ENCODE measurements around the gene ST6GALNAC3. TPM values are rescaled to one million over a fixed set of nuclear protein-coding genes. Genes with fewer than 3 reads are reported as not detected.

Gene ST6GALNAC3
- total RNA-seq, 1 donor from 2014 or later: 62.3 TPM

DNA sequence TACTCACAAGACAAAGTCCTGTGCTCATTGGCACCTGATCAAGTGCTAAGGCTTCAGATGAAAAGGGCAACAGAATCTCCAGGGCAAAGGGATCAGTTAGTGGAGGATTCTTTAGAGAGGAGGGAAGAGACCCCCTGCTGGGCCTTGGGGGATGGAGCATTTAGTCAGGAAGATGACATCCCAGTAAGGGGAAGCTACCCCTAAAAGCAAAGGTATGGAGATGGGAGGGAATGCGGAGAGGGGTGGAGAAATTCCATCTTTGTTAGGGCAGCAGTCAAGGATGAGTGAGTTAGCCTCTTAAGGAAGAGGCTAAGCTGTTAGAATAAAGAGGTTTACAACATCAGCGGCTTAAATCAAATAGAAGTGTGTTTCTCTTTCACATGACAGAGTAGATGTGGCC is 67.4 kb downstream of the ST6GALNAC3 start:
- no peaks in the 10 kb centered on the region for H3K36me3 Mint-ChIP-seq
- no peak for DNase-seq (ENCODE audit: low spot score in 2 of 2, unreplicated experiment in 2 of 2)
- H3K27ac Mint-ChIP-seq: no peak overlapping the region
- TF ChIP-seq, protein P1, sequence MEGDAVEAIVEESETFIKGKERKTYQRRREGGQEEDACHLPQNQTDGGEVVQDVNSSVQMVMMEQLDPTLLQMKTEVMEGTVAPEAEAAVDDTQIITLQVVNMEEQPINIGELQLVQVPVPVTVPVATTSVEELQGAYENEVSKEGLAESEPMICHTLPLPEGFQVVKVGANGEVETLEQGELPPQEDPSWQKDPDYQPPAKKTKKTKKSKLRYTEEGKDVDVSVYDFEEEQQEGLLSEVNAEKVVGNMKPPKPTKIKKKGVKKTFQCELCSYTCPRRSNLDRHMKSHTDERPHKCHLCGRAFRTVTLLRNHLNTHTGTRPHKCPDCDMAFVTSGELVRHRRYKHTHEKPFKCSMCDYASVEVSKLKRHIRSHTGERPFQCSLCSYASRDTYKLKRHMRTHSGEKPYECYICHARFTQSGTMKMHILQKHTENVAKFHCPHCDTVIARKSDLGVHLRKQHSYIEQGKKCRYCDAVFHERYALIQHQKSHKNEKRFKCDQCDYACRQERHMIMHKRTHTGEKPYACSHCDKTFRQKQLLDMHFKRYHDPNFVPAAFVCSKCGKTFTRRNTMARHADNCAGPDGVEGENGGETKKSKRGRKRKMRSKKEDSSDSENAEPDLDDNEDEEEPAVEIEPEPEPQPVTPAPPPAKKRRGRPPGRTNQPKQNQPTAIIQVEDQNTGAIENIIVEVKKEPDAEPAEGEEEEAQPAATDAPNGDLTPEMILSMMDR (IDR thresholded peaks at IDR 0.05; ENCODE audit: unreplicated experiment): no peak
- H3K9me3 Mint-ChIP-seq: no peaks in the 10 kb centered on the region
- no peak overlapping the region for H3K4me3 Mint-ChIP-seq
- H3K4me1 Mint-ChIP-seq: peaks cover 62% of the 10 kb centered on the region
- H3K27me3 Mint-ChIP-seq (ENCODE audit: low read depth): no peaks in the 10 kb centered on the region

GRCh38 chr1:76142771-76143540 is 68.4 kb downstream of the ST6GALNAC3 start:
- no peak for DNase-seq (ENCODE audit: low spot score in 2 of 2, unreplicated experiment in 2 of 2)
- no peak overlapping the region for H3K4me3 Mint-ChIP-seq
- H3K4me1 Mint-ChIP-seq: peaks cover 68% of the 10 kb centered on the region
- H3K27ac Mint-ChIP-seq: peak overlapping the region; percentile 70
- no peaks in the 10 kb centered on the region for H3K27me3 Mint-ChIP-seq (ENCODE audit: low read depth)
- TF ChIP-seq, protein P1 (IDR thresholded peaks at IDR 0.05; ENCODE audit: unreplicated experiment): no peak
- H3K9me3 Mint-ChIP-seq: no peaks in the 10 kb centered on the region
- peaks cover 1% of the 10 kb centered on the region for H3K36me3 Mint-ChIP-seq

GRCh38 chr1:76144247-76144646 is 69.7 kb downstream of the ST6GALNAC3 start:
- TF ChIP-seq, protein P1 (IDR thresholded peaks at IDR 0.05; ENCODE audit: unreplicated experiment): no peak
- H3K4me3 Mint-ChIP-seq: no peak overlapping the region

DNA sequence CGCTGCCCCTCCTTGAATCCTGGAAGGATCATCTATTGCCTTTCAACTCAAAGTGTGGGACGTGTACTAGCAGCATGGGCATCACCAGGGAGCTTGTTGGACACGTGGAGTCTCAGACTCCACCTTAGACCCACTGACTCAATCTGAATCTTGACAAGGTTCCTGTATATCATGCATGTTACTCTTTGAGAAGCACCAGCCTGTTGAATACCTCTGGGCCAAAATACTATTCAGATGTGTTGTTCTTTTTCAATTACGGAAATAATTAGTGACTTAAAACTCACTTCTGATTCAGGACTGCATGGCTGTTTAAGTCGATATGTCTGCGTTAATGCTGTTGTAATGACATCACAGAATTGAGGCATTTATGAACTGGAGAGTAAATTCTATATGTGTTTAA is 70.8 kb downstream of the ST6GALNAC3 start:
- no peak overlapping the region for H3K4me3 Mint-ChIP-seq
- no peak overlapping the region for H3K27ac Mint-ChIP-seq
- no peaks in the 10 kb centered on the region for H3K9me3 Mint-ChIP-seq
- DNase-seq (ENCODE audit: low spot score in 2 of 2, unreplicated experiment in 2 of 2): no peak
- peaks cover 1% of the 10 kb centered on the region for H3K36me3 Mint-ChIP-seq
- H3K4me1 Mint-ChIP-seq: peaks cover 63% of the 10 kb centered on the region
- TF ChIP-seq, protein P1 (IDR thresholded peaks at IDR 0.05; ENCODE audit: unreplicated experiment): no peak
- H3K27me3 Mint-ChIP-seq (ENCODE audit: low read depth): no peaks in the 10 kb centered on the region

More at GRCh38 chr1:76144247-76144646, 69.7 kb downstream of the ST6GALNAC3 start:
- H3K27me3 Mint-ChIP-seq (ENCODE audit: low read depth): no peaks in the 10 kb centered on the region
- no peak overlapping the region for H3K27ac Mint-ChIP-seq
- H3K4me1 Mint-ChIP-seq: peaks cover 69% of the 10 kb centered on the region
- no peak for DNase-seq (ENCODE audit: low spot score in 2 of 2, unreplicated experiment in 2 of 2)
- peaks cover 1% of the 10 kb centered on the region for H3K36me3 Mint-ChIP-seq
- no peaks in the 10 kb centered on the region for H3K9me3 Mint-ChIP-seq

GRCh38 chr1:76146184-76146583 is 71.6 kb downstream of the ST6GALNAC3 start:
- Mint-ChIP-seq H3K9me3 (no peaks in the 10 kb centered on the region), H3K36me3 (peaks cover 1% of the 10 kb centered on the region), H3K27ac (no peak overlapping the region), H3K4me3 (no peak overlapping the region), H3K27me3 (ENCODE audit: low read depth) (no peaks in the 10 kb centered on the region), H3K4me1 (peaks cover 69% of the 10 kb centered on the region)
- TF ChIP-seq, protein P1 (IDR thresholded peaks at IDR 0.05; ENCODE audit: unreplicated experiment): no peak
- no peak for DNase-seq (ENCODE audit: low spot score in 2 of 2, unreplicated experiment in 2 of 2)

Measured in mesothelial cell of epicardium (in vitro differentiated cells).